Stimulated activated naive CD8-positive, alpha-beta T cell treated with anti-CD3 and anti-CD28 coated beads, Interleukin-15, Interleukin-2, amounts not matched to agents 100 U/mL and 50 U/mL, for 24 hours (primary cell): ENCODE results near the gene SPATS2.
"Not testable (repeated sequence)": the region's sequence is repeated elsewhere in the genome, so short reads cannot be mapped to it uniquely, and the experiment has no call there.

Experiments used
- ATAC-seq: fragments of 150-1000 bp; cut with Tn5 transposase; one replicate; pipeline ENCODE4 v1.10.0; 2021
- DNase-seq: peaks from one replicate; pipeline ENCODE4 v3.0.0; 2021

SPATS2 gene

DNA sequence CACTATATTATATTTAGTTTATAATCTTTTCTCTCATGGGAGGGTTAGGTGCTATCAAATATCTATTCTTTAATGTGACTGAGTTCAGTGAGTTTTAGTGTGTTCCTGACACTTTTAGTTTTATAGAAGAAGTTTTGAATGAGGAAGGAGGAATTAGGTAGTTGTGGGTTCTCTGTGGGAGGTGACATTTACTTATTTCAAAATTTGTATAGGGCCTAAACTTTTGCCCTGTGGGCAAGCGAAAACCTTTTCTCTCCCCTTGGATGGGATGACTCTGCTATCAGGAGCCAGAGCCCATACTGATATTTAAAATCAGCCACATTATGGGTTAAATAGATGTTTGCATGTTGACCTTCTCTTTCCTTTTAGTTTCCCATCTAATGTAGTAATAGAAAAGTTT, 43.6 kb downstream of the SPATS2 start:
- ATAC-seq (no peak), DNase-seq (no peak)

DNA sequence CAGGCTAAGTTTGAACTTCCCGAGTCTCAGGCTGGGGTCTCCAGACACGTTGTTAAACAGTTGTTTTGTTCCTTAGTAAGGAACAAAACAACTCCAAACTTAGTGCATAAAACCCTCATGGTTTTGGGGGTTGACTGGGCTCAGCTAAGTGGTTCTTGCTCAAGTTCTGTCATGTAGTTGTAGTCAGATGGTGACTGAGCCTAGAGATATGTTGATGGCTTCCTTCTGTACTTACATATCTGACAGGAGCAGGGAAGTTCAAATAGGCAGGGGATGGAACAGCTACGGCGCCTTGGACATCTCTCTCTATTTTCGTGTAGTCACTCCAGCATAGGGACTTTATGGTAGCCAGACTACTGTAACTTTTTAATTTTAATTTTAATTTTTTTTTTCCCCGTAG, 45.7 kb downstream of the SPATS2 start:
- DNase-seq = no peak
- ATAC-seq = no peak

DNA sequence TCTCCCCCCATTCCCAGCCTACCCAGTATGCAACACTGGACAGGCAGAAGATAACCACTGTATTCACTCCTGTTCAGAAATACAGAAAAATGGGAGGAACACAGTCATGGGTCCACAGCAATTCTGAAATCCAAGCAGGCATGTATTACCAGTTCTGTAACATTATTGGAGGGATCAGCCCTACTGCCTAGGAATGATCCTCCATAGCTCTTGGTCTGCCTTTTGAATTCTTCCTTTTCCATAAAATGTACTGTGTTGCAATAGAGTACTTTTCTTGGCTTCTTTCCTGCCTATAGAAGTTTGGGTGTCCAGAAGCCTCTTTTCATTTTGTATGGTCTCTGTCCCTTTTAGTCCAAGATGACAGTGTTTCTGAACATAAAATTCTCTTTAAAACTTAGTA, 46.5 kb downstream of the SPATS2 start:
- DNase-seq (no peak), ATAC-seq (no peak)

DNA sequence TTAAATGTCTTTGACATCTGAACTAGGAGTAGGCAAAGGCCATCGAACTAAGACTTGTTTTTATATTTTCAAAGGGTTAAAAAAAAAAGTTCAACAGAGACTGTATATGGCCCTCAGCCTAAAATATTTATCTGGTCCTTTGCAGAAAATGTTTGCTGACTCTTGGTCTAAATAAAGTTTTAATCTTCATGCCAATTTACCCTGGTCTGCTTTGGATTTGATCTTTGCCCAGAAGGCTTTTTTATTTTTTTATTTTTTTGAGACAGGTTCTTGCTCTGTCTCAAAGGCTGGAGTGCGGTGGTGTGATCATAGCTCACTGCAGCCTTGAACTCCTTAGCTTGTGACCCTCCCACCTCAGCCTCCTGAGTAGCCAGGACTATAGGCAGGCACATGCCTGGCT, 47.1 kb downstream of the SPATS2 start:
- no peak for ATAC-seq
- no peak for DNase-seq

DNA sequence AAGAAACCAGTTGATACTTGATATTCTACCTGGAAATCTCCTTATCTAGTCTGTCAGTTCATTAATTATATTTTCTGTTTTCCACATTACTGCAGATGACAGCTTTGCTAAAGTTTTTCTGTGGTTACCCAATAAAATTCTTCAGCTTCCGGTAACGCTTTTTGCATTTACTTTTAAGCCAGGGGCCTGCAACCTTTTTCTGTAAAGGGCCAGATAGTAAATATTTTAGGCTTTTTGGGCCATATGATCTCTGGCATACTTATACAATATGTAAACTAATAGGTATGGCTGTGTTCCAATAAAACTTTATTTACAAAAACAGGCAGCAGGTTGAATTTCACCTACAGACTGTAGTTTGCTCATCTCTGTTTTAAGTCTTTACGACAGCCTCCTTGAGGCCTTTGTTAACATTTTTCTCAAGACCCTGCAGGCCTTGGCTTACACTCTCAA, 48.3 kb downstream of the SPATS2 start:
- DNase-seq (no peak), ATAC-seq (no peak)

DNA sequence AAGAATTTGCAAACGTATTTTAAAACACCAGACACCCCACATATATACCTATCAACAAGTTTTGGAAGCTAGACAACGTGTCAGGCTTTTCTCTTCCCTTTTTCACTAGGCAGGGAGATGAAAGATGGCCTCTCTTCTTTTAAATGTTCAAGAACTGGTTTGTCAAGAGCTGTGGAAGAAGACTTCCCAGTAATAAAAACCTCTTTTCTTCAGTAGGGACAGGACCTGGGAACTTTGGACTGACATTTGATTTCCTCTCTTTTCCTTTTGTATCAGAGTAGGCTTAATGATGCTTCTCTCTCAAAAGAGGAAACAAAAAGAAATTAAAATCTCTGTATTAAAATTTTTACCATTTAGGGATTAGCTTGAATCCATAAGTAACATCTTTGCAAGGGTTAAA, 49.6 kb downstream of the SPATS2 start:
- no peak for ATAC-seq
- no peak for DNase-seq

DNA sequence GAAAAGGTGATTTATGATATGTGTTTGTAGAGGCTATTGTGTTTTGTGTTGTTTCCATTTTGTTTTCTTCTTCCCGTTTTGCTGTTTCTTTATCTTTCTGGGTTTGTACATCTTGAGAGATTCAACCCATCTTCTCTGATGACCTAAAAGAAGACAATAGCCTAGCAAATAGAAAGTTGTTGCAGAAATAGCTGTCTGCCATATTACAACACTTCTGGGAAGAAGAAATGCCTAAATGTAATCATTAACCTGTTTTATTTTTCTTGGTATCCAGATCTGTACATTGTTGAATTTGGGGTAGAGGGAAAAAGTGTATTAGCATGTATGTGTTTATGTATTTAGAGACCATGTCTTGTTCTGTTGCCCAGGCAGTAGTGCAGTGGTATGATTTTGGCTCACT, 50.3 kb downstream of the SPATS2 start:
- ATAC-seq = no peak
- no peak for DNase-seq

DNA sequence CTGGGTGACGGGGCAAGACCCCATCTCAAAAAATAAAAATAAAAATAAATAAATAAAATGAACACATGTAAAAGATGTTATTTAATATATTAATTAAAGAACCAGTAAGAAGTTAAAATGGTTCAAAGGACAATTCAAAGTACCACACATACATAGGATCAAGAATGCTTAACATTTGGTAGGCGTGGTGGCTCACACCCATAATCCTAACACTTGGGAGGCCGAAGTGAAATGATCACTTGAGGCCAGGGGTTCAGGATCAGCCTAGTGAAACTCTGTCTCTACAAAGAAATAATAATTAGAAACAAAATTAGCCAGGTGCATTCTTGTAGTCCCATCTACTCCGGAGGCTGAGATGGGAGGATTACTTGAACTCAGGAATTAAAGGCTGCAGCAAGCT, 53.3 kb downstream of the SPATS2 start:
- ATAC-seq (no peak), DNase-seq (no peak)

DNA sequence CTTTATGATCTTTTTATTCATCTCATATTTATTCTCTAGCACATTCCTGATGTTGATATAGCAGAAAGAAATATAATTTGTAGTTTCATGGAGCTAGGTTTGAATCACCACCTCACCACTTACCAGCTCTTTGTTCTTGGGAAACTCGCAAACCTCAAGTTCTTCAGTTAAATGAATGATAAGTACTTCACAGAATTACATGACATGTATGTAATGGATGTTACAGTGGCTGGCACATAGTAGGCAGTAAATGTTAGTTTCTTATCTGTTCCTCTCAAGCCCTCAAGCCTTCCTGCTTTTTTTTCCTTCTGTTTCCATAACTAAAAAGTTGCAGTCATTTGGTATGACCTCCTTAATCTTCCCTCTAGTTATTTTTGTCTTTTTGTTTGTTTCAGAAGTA, 54.9 kb downstream of the SPATS2 start:
- ATAC-seq = no peak
- DNase-seq = no peak

DNA sequence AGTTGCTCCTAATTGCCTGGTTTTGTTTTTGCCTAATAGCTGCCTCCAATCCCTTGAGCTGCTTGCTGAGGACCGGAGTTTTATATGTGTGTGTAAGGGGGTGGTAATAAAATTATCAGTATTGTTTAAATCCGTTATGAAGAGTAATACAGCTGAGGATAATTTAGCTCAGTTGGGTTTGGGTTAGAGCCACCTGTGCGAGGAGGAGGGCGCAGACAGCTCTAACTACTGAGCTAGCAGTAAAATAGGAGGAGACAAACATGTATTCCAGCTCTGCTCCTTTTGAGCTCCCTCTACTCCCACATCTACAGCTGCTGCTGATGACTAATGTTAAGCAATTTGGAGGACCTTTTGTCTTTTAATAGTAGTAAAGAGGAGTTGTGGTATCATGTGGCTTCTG, 61.5 kb downstream of the SPATS2 start:
- no peak for ATAC-seq
- no peak for DNase-seq

DNA sequence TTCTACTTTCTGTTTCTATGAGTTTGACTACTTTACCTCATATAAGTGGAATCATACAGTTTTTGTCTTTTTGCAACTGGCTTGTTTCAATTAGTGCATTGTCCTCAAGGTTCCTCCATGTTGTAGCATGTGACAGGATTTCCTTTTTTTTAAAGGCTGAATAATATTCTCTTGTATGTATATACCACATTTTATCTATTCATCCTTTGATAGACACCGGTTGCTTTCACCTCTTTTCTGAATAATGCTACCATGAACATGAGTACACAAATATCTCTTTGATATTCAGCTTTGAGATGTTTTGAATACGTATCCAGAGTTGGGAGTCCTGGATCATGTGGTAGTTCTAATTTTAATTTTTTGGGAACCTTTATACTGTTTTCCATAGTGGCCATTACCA, 65.4 kb downstream of the SPATS2 start:
- DNase-seq (no peak), ATAC-seq (no peak)

DNA sequence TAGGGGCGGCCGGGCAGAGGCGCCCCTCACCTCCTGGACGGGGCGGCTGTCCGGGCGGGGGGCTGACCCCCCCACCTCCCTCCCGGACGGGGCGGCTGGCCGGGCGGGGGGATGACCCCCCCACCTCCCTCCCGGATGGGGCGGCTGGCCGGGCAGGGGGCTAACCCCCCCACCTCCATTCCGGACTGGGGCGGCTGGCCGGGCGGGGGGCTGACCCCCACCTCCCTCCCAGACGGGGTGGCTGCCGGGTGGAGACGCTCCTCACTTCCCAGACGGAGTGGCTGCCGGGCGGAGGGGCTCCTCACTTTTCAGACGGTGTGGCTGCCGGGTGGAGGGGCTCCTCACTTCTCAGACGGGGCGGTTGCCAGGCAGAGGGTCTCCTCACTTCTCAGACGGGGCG, 69.5 kb downstream of the SPATS2 start:
- ATAC-seq, DNase-seq: not testable (repeated sequence)

DNA sequence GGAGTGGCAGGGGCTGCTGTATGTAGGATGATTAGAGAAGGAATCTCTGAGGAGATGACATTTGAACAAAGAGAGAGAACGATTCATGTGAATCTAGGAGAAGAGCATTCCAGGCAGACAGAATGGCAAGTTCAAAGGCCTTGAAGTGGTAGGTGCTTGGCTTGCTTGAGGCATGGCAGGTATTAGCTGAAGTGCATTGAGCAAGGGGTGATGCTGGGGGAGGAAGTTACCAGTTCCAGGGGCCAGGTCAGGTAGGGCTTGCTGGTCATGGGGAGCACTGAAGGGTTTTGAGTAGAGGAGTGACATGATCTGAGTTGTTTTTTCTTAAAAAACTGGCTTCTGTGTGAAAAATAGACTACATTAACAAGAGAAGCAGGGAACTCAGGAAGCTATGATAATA, 71.8 kb downstream of the SPATS2 start:
- no peak for DNase-seq
- ATAC-seq = no peak

DNA sequence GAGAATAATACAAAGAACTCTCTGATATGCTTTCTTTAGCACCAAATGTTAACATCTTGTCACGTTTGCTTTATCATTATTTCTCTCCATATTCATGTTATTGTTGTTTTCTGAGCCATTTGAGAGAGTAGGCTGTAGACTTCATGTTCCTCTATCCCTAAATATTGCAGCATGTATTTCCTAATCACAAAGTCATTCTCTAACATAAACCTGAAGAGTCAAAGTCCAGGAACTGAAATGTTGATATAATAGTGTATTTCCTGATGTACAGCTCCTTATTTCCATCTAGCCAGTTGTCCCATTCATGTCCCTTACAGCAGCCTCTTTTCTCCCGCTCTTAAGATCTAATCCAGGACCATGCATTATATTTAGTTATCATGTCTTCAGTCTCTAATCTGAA, 72.8 kb downstream of the SPATS2 start:
- DNase-seq (no peak), ATAC-seq (no peak)

DNA sequence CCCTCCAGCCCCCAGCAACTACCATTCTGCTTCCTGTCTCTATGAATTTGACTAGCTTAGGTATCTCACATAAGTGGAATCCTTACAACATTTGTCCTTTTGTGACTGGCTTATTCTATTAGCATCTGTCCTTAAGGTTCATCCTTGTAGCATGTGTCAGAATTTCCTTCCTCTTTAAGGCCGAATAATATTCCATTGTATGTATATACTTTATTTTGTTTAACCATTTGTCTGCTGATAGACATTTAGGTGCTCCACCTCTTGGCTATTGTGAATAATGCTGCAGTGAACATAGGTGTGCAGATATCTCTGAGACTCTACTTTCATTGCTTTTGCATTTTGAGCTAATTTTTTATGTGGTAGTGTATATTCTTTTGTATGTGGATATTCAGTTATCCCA, 75.7 kb downstream of the SPATS2 start:
- ATAC-seq (no peak), DNase-seq (no peak)

DNA sequence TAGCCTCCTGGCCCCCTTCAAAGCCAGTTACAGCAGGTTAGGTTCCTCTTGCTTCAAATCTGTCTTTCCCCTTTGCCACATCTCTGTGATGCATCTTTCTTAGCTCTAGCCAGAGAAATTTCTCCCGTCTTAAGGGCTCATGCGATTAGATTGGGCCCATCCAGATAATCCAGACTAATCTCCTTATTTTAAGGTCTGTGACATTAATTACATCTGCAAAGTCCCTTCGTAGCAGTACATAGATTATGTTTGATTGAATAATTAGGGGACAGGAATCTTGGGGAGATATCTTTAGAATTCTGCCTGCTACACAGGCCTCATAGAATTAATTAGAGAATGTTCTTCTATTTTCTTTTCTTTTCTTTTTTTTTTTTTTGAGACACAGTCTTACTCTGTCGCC, 79.3 kb downstream of the SPATS2 start:
- DNase-seq (no peak), ATAC-seq (no peak)

DNA sequence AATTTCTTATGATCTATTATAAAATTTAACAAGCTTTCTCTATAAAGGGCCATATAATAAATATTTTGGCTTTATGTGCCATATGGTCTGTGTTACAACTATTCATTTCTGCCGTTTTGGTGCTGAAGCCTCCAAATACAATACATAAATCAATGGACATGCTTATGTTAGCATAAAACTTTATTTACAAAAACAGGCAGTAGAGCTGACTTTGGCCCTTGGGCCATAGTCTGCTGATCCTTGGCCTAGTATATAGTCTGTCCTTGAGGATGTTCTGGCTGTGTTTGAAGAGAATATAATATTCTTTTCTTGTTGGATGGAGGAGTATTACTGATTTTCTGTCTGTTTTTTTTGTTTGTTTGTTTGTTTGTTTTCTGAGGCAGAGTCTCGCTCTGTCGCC, 81.6 kb downstream of the SPATS2 start:
- DNase-seq (no peak), ATAC-seq (no peak)

DNA sequence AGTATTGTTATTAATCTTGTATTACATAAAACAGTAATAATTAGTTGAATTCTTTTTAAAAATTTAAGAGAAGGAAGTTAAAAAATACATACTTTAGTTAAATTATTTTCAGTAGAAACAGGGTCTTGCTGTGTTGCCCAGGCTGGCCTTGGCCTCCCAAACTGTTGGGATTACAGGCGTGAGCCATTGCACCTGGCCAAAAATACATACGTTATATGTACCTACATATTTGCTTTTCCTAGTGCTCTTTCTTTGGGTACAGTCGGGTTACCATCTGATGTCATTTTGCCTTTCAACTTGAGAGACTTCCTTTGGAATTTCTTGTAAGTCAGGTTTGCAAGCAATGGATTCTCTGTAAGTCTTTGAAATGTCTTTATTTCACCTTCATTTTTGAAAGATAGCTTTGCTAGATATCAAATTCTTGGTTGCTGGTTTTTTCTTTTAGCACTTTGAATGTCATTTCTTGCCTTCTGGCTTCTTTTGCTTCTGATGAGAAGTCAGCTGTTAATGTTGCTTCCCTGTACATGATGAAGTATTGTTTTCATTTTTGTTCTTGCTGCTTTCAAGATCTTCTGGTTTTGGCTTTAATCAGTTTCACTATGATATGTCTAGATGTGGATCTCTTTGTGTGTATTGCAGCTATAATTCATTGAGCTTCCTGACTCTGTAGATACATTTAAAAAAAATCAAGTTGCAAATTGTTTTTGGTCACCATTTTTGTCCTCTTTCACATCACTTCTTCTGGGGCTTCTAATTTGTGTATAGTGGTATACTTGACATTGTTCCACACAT, 84.4 kb downstream of the SPATS2 start:
- ATAC-seq = peak; percentile 43
- no peak for DNase-seq

DNA sequence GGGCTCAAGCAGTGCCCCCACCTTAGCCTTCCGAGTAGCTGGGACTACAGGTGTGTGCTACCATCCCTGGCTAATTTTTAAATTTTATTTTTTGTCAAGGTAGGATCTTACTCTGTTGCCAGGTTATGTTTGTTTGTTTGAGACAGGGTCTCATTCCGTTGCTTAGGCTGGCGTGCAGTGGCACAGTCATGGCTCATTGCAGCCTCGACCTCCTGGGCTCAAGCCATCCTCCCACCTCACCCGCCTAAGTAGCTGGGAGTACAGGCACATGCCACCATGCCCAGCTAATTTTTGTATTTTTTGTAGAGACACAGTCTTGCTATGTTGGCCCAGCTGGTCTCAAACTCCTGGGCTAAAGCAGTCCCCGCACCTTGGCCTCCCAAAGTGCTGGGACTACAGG, 88.2 kb downstream of the SPATS2 start:
- no peak for ATAC-seq
- DNase-seq = no peak

DNA sequence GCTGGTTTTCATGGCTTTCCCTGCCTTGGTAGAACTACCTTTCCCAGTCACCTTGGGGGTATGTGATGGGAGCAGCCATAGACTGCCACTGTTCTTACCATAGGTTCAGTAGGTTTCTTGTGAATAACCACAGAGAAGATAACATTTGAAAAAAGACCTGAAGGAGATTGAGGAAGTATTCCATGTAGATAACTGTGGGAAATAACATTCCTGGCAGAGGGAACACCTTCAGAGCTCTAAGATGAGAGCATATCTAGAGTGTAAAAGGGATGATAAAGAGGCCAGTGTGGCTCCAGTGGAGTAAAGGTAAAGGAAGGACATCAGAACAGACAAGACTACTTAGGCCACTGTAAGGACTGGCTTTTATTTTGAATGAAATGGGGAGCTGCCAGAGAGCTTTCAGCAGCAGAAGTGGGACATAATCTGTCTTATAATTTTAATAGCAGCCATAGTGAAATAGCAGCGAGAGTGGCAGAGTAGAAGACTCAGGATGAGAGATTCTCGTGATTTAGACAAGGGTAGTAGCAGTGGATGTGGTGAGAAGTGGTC, 88.9 kb downstream of the SPATS2 start:
- DNase-seq (no peak), ATAC-seq (no peak)

DNA sequence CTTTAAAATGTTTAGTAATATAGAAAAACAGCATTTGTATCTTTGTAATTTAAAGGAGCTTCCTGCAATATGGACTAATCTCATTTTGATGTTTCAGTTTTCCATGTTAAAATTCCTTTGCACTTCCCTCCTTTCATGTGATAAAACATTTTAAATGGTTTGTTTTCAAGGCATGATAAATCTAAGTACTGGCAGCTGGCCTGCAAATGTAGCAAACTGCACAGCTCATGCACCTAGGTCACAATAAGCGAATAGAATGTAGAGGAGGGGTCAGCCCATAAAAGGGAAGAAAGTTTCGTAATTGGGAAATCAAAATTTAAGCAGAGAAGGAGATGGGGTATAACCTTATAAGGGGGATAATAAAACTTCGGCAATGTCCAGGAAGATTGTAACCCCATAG, 91.6 kb downstream of the SPATS2 start:
- DNase-seq (no peak), ATAC-seq (no peak)

DNA sequence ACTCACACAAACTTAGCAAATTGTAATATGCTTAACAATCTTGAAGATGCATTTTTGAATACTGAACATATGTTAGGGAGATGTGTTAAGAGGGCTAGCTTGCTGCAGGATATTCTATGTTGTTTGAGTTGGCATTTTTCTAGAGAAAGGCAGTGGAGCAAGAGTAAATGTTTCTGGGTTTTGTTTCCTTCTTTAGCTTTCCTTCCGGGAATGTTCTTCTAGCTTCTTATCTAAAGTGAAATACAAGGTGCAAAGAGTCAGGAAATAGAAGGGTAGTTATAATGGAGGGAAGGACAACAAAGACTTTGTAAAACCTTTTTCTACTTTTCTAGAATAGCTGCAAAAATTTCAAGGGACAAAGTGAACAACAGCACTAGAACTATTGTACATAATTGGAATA, 94.0 kb downstream of the SPATS2 start:
- no peak for DNase-seq
- no peak for ATAC-seq

DNA sequence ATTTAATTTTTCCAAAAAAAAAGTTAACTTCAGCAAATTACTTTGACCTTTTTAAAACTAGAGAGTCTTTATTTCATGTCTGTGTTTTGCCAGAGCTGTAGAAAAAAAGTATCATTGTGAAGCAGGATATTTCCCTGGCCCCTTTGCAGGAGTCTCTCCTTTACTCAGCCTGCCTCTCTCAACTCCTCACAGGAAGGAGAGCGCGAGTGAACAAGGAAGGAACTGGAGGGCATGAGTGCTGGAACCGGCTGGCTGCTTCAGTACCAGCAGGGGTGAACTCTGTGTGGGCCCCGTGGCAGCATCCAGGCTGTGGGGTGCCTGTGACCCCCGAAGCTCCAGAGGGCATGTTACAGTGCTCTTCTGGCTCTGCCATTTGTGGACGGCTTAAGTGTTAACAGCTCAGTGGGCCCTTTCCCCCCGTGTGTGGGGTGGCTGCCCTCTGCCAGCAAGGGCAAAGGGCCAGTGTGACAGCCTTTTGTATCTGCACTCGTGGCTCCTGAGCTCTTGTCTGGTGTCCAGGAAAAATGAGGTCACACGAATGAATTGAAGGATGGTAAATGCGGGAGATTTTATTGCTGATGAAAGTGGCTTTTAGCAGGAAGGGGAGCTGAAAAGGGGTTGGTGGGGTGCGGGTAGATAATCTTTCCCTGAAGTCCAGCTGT, 95.0 kb downstream of the SPATS2 start:
- DNase-seq (no peak), ATAC-seq (no peak)

DNA sequence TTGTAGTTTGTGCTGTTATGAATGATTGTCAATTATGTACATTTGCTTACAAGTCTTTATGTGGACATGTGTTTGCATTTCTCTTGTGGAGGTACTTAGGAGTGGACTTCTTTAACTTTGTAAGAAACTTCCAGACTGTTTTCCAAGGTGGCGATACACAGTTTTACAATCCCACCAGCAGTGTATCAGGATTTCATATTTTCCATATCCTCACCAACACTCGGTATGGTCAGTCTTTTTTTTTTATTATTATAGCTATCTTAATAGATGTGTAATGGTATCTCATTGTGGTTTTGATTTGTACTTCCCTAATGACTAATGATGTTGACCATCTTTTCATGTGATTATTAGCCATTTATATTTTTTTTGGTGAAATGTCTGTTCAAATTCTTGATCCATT, 97.9 kb downstream of the SPATS2 start:
- no peak for ATAC-seq
- DNase-seq = no peak
